ENCODE results near the gene FES. TPM values are rescaled to one million over a fixed set of nuclear protein-coding genes. Genes with fewer than 3 reads are reported as not detected.

Gene FES
- total RNA-seq, 2 experiments from 2014 or later = 3.2 to 3.3 TPM

DNA sequence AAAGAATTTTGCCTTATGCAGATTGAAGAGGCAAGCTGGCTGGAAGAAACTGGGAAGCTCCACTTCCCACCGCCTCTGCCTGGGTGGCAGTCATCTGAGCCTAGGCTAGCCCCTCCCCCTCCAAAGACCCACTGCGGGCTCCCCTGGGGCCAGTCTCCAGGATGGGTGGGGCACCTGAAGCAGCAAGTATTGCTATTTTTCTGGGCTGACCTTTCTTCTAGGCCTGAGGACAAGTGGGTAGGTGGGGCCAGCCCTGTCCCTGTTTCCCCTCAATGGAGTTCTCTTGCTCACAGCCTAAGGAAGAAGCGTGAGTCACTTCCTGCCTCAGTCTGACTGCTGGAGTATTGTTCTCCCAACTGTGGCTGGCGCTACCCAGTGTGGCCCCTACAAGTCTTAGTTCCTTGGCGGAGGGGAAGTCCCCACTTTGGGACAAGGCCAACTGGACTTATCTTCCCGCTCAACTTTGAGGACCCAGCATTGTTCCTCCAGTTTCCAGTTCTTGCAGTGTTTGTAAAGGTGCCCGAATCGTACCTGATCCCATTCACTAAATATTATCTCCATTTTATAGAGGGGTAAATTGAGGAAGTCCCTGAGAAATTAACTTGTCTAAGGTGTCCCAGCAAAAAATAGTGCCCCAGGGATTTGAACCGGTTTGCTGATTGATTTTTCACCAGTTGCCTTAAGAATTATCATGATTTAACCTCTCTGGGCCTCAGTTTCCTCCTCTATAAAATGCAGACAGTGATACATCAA, 14.5 kb upstream of the FES start:
- H2AFZ ChIP-seq (ENCODE audit: low read length) = peak overlapping the region; percentile 24; the same call in 1 of the 2 replicates
- peak; percentile 40 for DNase-seq (ENCODE audit: low spot score)
- no peaks in the 10 kb centered on the region for H3K9me3 ChIP-seq (ENCODE audit: low read length)
- CTCF ChIA-PET (ENCODE audit: unreplicated experiment) = no interaction called here
- BruUV-seq (replicated peaks) = no TSS peak
- H3K4me1 ChIP-seq (ENCODE audit: insufficient read depth, low read length, poor library complexity, severe bottlenecking) = peaks cover 36% of the 10 kb centered on the region
- POLR2A ChIA-PET = interaction anchor here (0.6 to 1.0 kb wide), 5 partner anchors 14 to 65 kb away, joined by 3 read pairs; partner anchors contain the start of gene UNC45A
- intact Hi-C loops (cut with micrococcal nuclease; ENCODE audit: unreplicated experiment) = loop anchor here (2.0 to 5.0 kb wide), 2 partner anchors 65 to 82 kb away; partner anchors contain the start of gene UNC45A
- H3K9me2 ChIP-seq (ENCODE audit: insufficient read depth, low read length) = no peaks in the 10 kb centered on the region
- H4K20me1 ChIP-seq (ENCODE audit: insufficient read depth, low read length) = no peaks in the 10 kb centered on the region; the same call in 1 of the 2 replicates
- no peak overlapping the region for H3K27ac ChIP-seq (ENCODE audit: low read depth, low read length, poor library complexity, severe bottlenecking)
- peak overlapping the region; percentile 90 for H3K4me2 ChIP-seq (ENCODE audit: low read length)
- no peaks in the 10 kb centered on the region for H3K36me3 ChIP-seq (ENCODE audit: insufficient read depth, low read length)
- H3K4me3 ChIP-seq (ENCODE audit: low read depth, low read length, poor library complexity, severe bottlenecking) = no peak overlapping the region
- H3K79me2 ChIP-seq (ENCODE audit: insufficient read depth, low read depth, low read length) = no peaks in the 10 kb centered on the region
- TF ChIP-seq EZH2phosphoT487 (IDR thresholded peaks at IDR 0.05; ENCODE audit: borderline replicate concordance, low read depth, low read length) = no peak
- TF ChIP-seq CTCF (conservative IDR thresholded peaks at IDR 0.05; ENCODE audit: low read length) = no peak

DNA sequence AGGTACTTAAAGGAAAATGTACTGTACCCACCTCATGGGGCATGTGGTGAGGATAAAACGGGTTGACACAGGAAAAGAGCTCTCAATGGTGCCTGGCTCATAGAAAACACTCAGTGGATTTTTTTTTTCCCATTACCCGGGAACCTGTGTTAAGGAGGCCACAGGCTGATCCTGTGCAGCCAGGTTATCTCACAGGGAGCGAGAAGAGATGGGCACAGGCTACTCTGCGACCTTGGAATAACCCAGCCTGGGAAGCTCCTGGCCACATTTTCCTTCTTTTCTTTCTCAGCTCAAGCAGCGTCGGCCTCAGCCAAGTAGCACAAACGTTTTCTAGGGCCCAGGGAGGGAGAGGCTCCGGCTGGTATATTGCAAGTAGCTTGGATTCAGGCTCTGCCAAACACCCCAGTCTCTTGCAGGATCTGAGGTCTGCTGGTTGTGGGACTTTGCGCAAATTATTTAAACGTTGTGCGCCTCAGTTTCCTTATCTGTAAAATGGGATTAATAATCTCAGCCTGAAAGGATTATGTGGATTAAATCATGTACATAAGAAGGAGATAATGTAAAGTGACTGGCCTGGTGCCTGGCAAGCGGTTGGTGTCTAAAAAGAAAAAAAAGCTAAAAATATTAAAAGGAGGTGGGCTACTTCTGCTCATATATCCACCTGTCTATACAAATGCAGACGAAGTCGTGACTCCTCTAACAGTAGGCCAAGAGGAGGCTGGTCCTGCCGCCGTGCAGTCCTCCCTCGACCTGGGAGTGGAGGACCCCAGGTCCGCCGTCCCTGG, 13.8 kb upstream of the FES start:
- intact Hi-C loops (cut with micrococcal nuclease; ENCODE audit: unreplicated experiment) = loop anchor here (2.0 to 5.0 kb wide), 2 partner anchors 64 to 83 kb away; partner anchors contain the start of gene UNC45A
- TF ChIP-seq EZH2phosphoT487 (IDR thresholded peaks at IDR 0.05; ENCODE audit: borderline replicate concordance, low read depth, low read length) (no peak), CTCF (conservative IDR thresholded peaks at IDR 0.05; ENCODE audit: low read length) (no peak)
- no peak overlapping the region for H3K27ac ChIP-seq (ENCODE audit: low read depth, low read length, poor library complexity, severe bottlenecking)
- peak overlapping the region; percentile 78 for H3K4me3 ChIP-seq (ENCODE audit: low read depth, low read length, poor library complexity, severe bottlenecking)
- ChIA-PET CTCF (ENCODE audit: unreplicated experiment) (no interaction called here), POLR2A (interaction anchor here (0.8 to 1.0 kb wide), 3 partner anchors 14 to 64 kb away, joined by 3 read pairs; partner anchors contain the start of gene UNC45A)
- H3K79me2 ChIP-seq (ENCODE audit: insufficient read depth, low read depth, low read length) = no peaks in the 10 kb centered on the region
- no peaks in the 10 kb centered on the region for H3K36me3 ChIP-seq (ENCODE audit: insufficient read depth, low read length)
- peaks cover 36% of the 10 kb centered on the region for H3K4me1 ChIP-seq (ENCODE audit: insufficient read depth, low read length, poor library complexity, severe bottlenecking)
- peak overlapping the region; percentile 90 for H3K4me2 ChIP-seq (ENCODE audit: low read length)
- TSS peak; percentile 82 for BruUV-seq (replicated peaks)
- peak; percentile 34 for DNase-seq (ENCODE audit: low spot score)
- H3K9me2 ChIP-seq (ENCODE audit: insufficient read depth, low read length) = no peaks in the 10 kb centered on the region
- H2AFZ ChIP-seq (ENCODE audit: low read length) = peak overlapping the region; percentile 80; the same call in 1 of the 2 replicates
- no peaks in the 10 kb centered on the region; the same call in 1 of the 2 replicates for H4K20me1 ChIP-seq (ENCODE audit: insufficient read depth, low read length)
- no peaks in the 10 kb centered on the region for H3K9me3 ChIP-seq (ENCODE audit: low read length)

Data from OCI-LY7 (cell line).